SK-N-SH treated with all-trans-retinoic acid at 6 μM for 48 hours (cell line): ENCODE data around the gene ATXN7.
A peak's percentile ranks its signal among the peaks of the same experiment; 100 is the strongest.

ENCODE experiments used
- ATAC-seq: fragments of 200-7000 bp; cut with Tn5 transposase; 3 replicates; pipeline ENCODE4 v1.9.1; 2020; ENCODE audit warnings: mild to moderate bottlenecking, moderate library complexity
- ARNTL ChIP-seq: fragments of 450-650 bp; formaldehyde crosslinking; IDR thresholded peaks from 2 replicates; pipeline ENCODE4 v1.5.0; 2020; ENCODE audit warnings: low read depth, mild to moderate bottlenecking, moderate library complexity, borderline replicate concordance
- BACH2 ChIP-seq: fragments of 250-450 bp; sonication (Bioruptor Pico); IDR thresholded peaks from 2 replicates; pipeline ENCODE4 v1.9.0; 2021; ENCODE audit warnings: mild to moderate bottlenecking, borderline replicate concordance
- CREB5 ChIP-seq: fragments of 250-450 bp; sonication (Bioruptor Pico); IDR thresholded peaks from 2 replicates; pipeline ENCODE4 v1.5.1; 2020; ENCODE audit warnings: low read depth, mild to moderate bottlenecking, moderate library complexity
- CSDC2 ChIP-seq: fragments of 250-450 bp; sonication (Bioruptor Pico); IDR thresholded peaks from 2 replicates; pipeline ENCODE4 v1.5.0; 2020; ENCODE audit warnings: mild to moderate bottlenecking, moderate library complexity
- ESRRG ChIP-seq: fragments of 250-450 bp; sonication (Bioruptor Pico); IDR thresholded peaks from 2 replicates; pipeline ENCODE4 v1.6.1; 2021; ENCODE audit warnings: mild to moderate bottlenecking
- GLIS3 ChIP-seq: fragments of 250-450 bp; sonication (Bioruptor Pico); IDR thresholded peaks from 2 replicates; pipeline ENCODE4 v1.5.0; 2020; ENCODE audit warnings: mild to moderate bottlenecking, moderate library complexity
- ISL1 ChIP-seq: fragments of 250-450 bp; sonication (Bioruptor Pico); IDR thresholded peaks from 2 replicates; pipeline ENCODE4 v2.1.2; 2022; ENCODE audit warnings: mild to moderate bottlenecking, moderate library complexity
- PATZ1 ChIP-seq: fragments of 250-450 bp; sonication (Bioruptor Pico); IDR thresholded peaks from 2 replicates; pipeline ENCODE4 v1.8.0; 2020; ENCODE audit warnings: mild to moderate bottlenecking, moderate library complexity, borderline replicate concordance
- SNAI2 ChIP-seq: fragments of 250-450 bp; sonication (Bioruptor Pico); IDR thresholded peaks from 2 replicates; pipeline ENCODE4 v1.5.0; 2020; ENCODE audit warnings: mild to moderate bottlenecking, moderate library complexity
- TCF4 ChIP-seq: fragments of 250-450 bp; sonication (Bioruptor Pico); IDR thresholded peaks from 2 replicates; pipeline ENCODE4 v1.8.0; 2021; ENCODE audit warnings: mild to moderate bottlenecking, moderate library complexity, borderline replicate concordance
- TOX ChIP-seq: fragments of 250-450 bp; sonication (Bioruptor Pico); IDR thresholded peaks from 2 replicates; pipeline ENCODE4 v1.8.0; 2021; ENCODE audit warnings: mild to moderate bottlenecking, moderate library complexity, borderline replicate concordance
- ZC3H10 ChIP-seq: fragments of 250-450 bp; sonication (Bioruptor Pico); IDR thresholded peaks from 2 replicates; pipeline ENCODE4 v1.5.1; 2021; ENCODE audit warnings: mild to moderate bottlenecking, moderate library complexity
- ZFP3 ChIP-seq: fragments of 250-450 bp; sonication (Bioruptor Pico); IDR thresholded peaks from 2 replicates; pipeline ENCODE4 v1.5.0; 2020; ENCODE audit warnings: mild to moderate bottlenecking, moderate library complexity
- ZFP30 ChIP-seq: fragments of 450-650 bp; formaldehyde crosslinking; IDR thresholded peaks from 2 replicates; pipeline ENCODE4 v1.5.0; 2022; ENCODE audit warnings: mild to moderate bottlenecking, moderate library complexity
- ZNF565 ChIP-seq: fragments of 450-650 bp; formaldehyde crosslinking; conservative IDR thresholded peaks from 2 replicates; pipeline ENCODE4 v1.5.0; 2020; ENCODE audit warnings: low read depth, mild to moderate bottlenecking, moderate library complexity
- ZNF70 ChIP-seq: fragments of 450-650 bp; formaldehyde crosslinking; IDR thresholded peaks from 2 replicates; pipeline ENCODE4 v1.5.0; 2020; ENCODE audit warnings: mild to moderate bottlenecking, moderate library complexity
- ZNF8 ChIP-seq: fragments of 450-650 bp; formaldehyde crosslinking; IDR thresholded peaks from 2 replicates; pipeline ENCODE4 v1.5.0; 2020; ENCODE audit warnings: mild to moderate bottlenecking, moderate library complexity
- TF ChIP-seq, protein P1 (sequence below): fragments of 250-450 bp; sonication (Bioruptor Pico); IDR thresholded peaks from 2 replicates; pipeline ENCODE4 v1.5.0; 2020; ENCODE audit warnings: mild to moderate bottlenecking, moderate library complexity
- TF ChIP-seq, protein P2 (sequence below): fragments of 250-450 bp; sonication (Bioruptor Pico); IDR thresholded peaks from 2 replicates; pipeline ENCODE4 v1.5.1; 2021; ENCODE audit warnings: mild to moderate bottlenecking, moderate library complexity
- TF ChIP-seq, protein P3 (sequence below): fragments of 250-450 bp; sonication (Bioruptor Pico); IDR thresholded peaks from 2 replicates; pipeline ENCODE4 v1.8.0; 2021; ENCODE audit warnings: low read depth, mild to moderate bottlenecking, moderate library complexity, borderline replicate concordance

The ATXN7 gene

DNA sequence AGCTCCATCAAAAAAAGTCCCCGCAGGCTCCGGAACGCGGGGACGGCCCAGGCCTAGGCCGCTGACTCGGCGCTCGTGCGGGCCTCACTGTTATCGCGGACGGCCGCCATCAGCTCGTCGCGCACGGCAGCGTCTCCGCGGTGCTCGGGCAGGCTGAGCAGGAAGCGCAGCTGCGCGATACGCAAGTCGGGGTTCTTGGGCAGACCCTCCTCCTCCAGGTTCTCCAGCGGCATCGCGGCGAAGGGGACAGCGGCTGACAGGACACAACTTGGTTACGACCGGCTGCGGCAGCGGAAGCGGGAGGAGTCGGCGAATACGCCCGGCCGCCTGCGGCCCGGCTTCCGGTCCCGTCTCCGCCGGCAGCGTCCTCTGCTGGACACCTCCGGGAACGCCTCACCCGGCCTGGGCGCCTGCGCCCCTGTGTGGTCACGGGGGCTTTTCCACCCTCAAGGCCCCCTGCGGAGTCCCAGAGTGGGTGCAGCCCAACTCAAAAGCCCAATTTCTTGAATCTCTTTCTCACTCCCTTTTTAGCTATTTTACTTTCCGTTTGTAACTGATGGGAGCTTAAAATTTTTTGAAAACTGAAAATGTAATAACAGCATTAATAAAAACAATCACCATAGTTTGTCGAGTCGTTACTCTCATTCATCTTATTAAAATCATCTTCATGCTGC, 159.7 kb downstream of the ATXN7 start, which contains the start of gene PSMD6:
Gene PSMD6, minus strand, starts transcription at position 308 of the 674 bp plus-strand sequence. Its CDS starts 75 bp downstream, at position 233.
- no peak for TF ChIP-seq ZNF70
- TF ChIP-seq, protein P1, sequence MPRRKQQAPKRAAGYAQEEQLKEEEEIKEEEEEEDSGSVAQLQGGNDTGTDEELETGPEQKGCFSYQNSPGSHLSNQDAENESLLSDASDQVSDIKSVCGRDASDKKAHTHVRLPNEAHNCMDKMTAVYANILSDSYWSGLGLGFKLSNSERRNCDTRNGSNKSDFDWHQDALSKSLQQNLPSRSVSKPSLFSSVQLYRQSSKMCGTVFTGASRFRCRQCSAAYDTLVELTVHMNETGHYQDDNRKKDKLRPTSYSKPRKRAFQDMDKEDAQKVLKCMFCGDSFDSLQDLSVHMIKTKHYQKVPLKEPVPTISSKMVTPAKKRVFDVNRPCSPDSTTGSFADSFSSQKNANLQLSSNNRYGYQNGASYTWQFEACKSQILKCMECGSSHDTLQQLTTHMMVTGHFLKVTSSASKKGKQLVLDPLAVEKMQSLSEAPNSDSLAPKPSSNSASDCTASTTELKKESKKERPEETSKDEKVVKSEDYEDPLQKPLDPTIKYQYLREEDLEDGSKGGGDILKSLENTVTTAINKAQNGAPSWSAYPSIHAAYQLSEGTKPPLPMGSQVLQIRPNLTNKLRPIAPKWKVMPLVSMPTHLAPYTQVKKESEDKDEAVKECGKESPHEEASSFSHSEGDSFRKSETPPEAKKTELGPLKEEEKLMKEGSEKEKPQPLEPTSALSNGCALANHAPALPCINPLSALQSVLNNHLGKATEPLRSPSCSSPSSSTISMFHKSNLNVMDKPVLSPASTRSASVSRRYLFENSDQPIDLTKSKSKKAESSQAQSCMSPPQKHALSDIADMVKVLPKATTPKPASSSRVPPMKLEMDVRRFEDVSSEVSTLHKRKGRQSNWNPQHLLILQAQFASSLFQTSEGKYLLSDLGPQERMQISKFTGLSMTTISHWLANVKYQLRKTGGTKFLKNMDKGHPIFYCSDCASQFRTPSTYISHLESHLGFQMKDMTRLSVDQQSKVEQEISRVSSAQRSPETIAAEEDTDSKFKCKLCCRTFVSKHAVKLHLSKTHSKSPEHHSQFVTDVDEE (CRISPR knock-in tag) = peak; percentile 40; the same call in 1 of the 2 replicates
- TF ChIP-seq ZNF565 (CRISPR knock-in tag) = no peak
- TF ChIP-seq, protein P2, sequence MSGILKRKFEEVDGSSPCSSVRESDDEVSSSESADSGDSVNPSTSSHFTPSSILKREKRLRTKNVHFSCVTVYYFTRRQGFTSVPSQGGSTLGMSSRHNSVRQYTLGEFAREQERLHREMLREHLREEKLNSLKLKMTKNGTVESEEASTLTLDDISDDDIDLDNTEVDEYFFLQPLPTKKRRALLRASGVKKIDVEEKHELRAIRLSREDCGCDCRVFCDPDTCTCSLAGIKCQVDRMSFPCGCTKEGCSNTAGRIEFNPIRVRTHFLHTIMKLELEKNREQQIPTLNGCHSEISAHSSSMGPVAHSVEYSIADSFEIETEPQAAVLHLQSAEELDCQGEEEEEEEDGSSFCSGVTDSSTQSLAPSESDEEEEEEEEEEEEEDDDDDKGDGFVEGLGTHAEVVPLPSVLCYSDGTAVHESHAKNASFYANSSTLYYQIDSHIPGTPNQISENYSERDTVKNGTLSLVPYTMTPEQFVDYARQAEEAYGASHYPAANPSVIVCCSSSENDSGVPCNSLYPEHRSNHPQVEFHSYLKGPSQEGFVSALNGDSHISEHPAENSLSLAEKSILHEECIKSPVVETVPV = no peak
- no peak for TF ChIP-seq GLIS3 (CRISPR knock-in tag)
- no peak for TF ChIP-seq ISL1 (CRISPR knock-in tag)
- no peak for TF ChIP-seq CSDC2 (CRISPR knock-in tag)
- TF ChIP-seq ZFP30 = no peak
- no peak; the same call in 1 of the 2 replicates for TF ChIP-seq ZFP3 (CRISPR knock-in tag)
- no peak for TF ChIP-seq ARNTL (CRISPR knock-in tag)
- no peak for TF ChIP-seq PATZ1 (CRISPR knock-in tag)
- 0 out of 2 replicates have a peak, but pooled peaks have one; percentile 30 for TF ChIP-seq ESRRG
- TF ChIP-seq BACH2 (CRISPR knock-in tag) = no peak
- TF ChIP-seq, protein P3, sequence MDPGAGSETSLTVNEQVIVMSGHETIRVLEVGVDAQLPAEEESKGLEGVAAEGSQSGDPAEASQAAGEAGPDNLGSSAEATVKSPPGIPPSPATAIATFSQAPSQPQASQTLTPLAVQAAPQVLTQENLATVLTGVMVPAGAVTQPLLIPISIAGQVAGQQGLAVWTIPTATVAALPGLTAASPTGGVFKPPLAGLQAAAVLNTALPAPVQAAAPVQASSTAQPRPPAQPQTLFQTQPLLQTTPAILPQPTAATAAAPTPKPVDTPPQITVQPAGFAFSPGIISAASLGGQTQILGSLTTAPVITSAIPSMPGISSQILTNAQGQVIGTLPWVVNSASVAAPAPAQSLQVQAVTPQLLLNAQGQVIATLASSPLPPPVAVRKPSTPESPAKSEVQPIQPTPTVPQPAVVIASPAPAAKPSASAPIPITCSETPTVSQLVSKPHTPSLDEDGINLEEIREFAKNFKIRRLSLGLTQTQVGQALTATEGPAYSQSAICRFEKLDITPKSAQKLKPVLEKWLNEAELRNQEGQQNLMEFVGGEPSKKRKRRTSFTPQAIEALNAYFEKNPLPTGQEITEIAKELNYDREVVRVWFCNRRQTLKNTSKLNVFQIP = no peak
- peak; percentile 94 for ATAC-seq

- ATAC-seq = no peak
- no peak for TF ChIP-seq TCF4 (CRISPR knock-in tag)
- TF ChIP-seq GLIS3 (CRISPR knock-in tag) = no peak
- TF ChIP-seq, protein P1 (CRISPR knock-in tag) = no peak
- no peak for TF ChIP-seq ZNF8 (CRISPR knock-in tag)
- TF ChIP-seq ZNF565 (CRISPR knock-in tag) = no peak
- TF ChIP-seq ARNTL (CRISPR knock-in tag) = no peak
- TF ChIP-seq BACH2 (CRISPR knock-in tag) = no peak
- TF ChIP-seq ZC3H10 (CRISPR knock-in tag) = no peak
- TF ChIP-seq CSDC2 (CRISPR knock-in tag) = no peak
- TF ChIP-seq CREB5 (CRISPR knock-in tag) = no peak
- no peak for TF ChIP-seq ISL1 (CRISPR knock-in tag)
- no peak for TF ChIP-seq ZFP30
- no peak for TF ChIP-seq ZNF70
- no peak for TF ChIP-seq SNAI2
- TF ChIP-seq TOX = no peak
These were observed 160.2 kb downstream of the ATXN7 start for GRCh38 chr3:64023861-64024223.
